Astrocyte of the spinal cord (primary cell): ENCODE results near the gene MEF2C.

ENCODE experiments used
- DNase-seq: peaks from one replicate; pipeline ENCODE4 v3.0.0; 2011; ENCODE audit warnings: low read depth, low spot score
- H3K4me3 ChIP-seq: 2 replicates; pipeline ENCODE4 v1.5.1; 2011; ENCODE audit warnings: low read depth, mild to moderate bottlenecking, low read length, moderate library complexity
- in situ Hi-C: cut with HindIII; loops from 2 replicates; pipeline ENCODE4 v1.10.0; 2017; ENCODE audit warnings: low sequenced_read_pairs
- TF ChIP-seq, protein P1 (sequence below): IDR thresholded peaks from 2 replicates; pipeline ENCODE4 v1.5.1; 2012; ENCODE audit warnings: low read depth, mild to moderate bottlenecking, low read length, inconsistent platforms

MEF2C gene

DNA sequence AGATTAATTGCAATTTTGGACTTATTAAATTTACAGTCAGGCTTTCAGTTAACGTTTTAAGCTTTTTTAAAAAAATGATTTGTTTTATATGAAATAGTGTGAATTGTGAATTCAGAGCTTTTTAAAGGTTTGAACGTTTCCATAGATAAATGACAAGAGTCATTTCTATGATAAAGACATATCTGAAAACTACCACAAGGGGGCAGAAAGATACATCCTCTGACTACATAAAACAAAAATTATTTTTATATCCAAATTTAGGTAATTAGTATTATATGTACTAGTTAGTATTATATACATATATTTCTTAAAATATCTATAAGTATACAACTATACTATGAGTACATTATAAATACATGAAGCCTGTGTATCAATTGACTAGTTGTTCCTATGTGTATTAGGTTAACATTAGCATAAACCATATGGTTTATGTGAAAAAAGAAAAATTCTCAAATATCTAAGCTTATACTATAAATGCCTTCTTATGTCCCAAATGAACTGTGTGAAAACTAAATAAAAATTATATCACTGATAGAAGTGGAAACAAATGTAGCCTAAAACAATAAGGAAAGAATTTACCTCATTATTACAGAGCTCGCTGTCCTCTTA is 155.2 kb downstream of the MEF2C start:
- DNase-seq = peak; percentile 47
- H3K4me3 ChIP-seq = no peak overlapping the region
- TF ChIP-seq, protein P1, sequence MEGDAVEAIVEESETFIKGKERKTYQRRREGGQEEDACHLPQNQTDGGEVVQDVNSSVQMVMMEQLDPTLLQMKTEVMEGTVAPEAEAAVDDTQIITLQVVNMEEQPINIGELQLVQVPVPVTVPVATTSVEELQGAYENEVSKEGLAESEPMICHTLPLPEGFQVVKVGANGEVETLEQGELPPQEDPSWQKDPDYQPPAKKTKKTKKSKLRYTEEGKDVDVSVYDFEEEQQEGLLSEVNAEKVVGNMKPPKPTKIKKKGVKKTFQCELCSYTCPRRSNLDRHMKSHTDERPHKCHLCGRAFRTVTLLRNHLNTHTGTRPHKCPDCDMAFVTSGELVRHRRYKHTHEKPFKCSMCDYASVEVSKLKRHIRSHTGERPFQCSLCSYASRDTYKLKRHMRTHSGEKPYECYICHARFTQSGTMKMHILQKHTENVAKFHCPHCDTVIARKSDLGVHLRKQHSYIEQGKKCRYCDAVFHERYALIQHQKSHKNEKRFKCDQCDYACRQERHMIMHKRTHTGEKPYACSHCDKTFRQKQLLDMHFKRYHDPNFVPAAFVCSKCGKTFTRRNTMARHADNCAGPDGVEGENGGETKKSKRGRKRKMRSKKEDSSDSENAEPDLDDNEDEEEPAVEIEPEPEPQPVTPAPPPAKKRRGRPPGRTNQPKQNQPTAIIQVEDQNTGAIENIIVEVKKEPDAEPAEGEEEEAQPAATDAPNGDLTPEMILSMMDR = peak; percentile 35
- in situ Hi-C loops = no loop called here

DNA sequence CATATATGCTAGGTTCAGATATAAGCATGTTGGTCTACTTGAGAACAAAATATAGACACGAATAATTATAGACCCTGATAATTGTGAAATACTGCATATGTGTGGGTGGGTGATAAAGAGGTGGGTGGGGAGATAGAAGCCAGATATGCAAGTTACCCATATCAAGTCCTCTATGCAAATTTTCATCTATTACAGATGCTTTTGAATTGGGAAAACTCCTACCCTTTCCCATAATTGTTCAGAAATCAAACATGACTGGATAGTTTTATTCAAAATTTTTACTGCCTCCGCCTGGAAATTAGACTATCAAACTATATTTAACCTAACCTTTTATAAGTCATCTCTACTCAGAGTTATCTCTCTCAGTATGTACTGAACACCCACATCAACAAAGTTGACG is 157.5 kb downstream of the MEF2C start:
- TF ChIP-seq, protein P1 = no peak
- DNase-seq = no peak
- no peak overlapping the region for H3K4me3 ChIP-seq
- in situ Hi-C loops = no loop called here

DNA sequence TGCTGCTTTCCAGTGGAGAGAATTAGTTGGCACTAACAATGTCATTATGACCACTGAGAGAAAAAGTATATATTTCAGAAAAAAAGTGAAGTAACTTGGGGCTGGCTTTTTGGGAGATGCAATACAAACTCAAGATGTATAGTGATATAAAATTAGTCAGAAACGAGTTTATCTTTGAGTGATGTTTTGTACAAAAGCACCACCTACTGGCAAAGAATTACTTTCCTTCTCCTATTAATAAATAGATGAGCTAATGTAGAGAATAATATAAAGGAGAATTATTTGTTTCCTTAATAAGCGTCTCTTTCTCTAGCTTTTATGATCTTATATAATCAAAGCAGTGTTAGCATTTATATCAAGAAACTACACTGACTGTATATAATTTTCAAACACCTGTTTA is 158.8 kb downstream of the MEF2C start:
- no peak overlapping the region for H3K4me3 ChIP-seq
- peak; percentile 50 for DNase-seq
- in situ Hi-C loops = no loop called here
- TF ChIP-seq, protein P1 = peak; percentile 12

GRCh38 chr5:88722546-88723073 is 160.4 kb downstream of the MEF2C start:
- no peak overlapping the region for H3K4me3 ChIP-seq
- TF ChIP-seq, protein P1 = no peak
- no peak for DNase-seq
- in situ Hi-C loops = no loop called here

DNA sequence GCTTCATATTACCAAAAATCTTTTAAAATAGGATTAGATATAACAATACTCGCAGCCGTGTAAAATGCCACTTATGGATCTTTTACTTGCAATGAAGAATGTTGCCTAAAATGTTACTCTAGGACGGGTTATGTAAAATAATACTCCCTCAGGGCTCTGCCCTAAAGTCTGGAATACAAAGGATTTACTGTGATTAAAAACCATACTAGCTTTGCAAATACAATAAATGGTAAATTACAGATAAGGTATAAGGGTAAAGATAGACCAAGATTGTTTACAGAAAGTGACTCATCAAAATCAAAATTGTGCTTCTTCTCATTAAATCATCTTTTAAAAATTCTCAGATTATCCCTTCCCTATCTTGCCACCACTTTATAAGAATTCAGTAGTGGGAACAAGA is 163.6 kb downstream of the MEF2C start:
- DNase-seq = no peak
- no peak overlapping the region for H3K4me3 ChIP-seq
- TF ChIP-seq, protein P1 = no peak
- in situ Hi-C loops = no loop called here

- no peak for DNase-seq
- no peak overlapping the region for H3K4me3 ChIP-seq
- in situ Hi-C loops = no loop called here
- TF ChIP-seq, protein P1 = no peak
Measured at GRCh38 chr5:88718736-88719135, 164.2 kb downstream of the MEF2C start.

DNA sequence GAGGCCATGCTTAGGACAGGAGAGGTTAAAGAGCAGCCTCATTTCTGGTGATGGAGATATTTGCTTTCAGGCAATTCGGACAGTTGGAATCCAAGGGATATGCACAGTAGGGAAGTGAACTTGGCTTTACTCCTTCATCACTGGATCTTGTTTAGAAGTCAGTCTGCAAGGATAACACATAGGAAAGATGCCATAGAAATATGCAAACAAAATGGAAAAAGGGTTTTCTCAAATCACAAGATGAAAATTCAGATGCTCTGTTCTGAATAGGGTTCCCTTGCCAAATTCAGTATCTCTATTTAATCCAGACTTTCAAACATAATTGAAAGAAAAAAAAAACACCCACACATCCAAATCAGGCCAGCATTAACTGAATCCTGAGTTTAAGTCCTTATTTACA is 166.9 kb downstream of the MEF2C start:
- in situ Hi-C loops = no loop called here
- TF ChIP-seq, protein P1 = no peak
- no peak for DNase-seq
- no peak overlapping the region for H3K4me3 ChIP-seq
